Measurements from ENCODE around the gene FGF10. TPM values are rescaled to one million over a fixed set of nuclear protein-coding genes. Genes with fewer than 3 reads are reported as not detected.
A peak's percentile ranks its signal among the peaks of the same experiment; 100 is the strongest.

Gene FGF10
- total and polyA plus RNA-seq, 4 donors = 1.3 to 37.3 (median 4.9) TPM

DNA sequence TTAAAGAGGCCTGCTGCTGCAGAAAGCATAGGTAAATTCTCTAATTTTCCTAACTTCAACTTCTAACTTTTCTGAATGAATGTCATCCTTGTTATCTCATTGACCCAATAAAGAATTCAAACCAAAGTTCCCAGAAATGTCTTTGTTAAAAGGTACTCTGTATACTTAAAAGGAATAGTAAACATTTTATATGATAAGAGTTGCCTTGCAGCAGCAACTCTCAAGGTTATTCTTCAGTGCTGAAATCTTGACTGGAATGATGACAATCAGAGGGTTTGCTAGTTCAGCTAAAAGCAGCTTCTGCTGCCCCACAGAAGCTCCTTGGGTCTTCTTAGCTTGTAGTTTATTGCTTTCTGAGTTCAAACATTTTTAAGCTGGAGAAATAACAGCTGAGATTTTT, 28.3 kb downstream of the FGF10 start:
- Histone ChIP-seq H3K4me3 (no peak overlapping the region), H3K4me1 (ENCODE audit: control insufficient read depth in 5 of 5, insufficient read depth in 5 of 5, low read length in 5 of 5) (peaks cover 0 to 68% (median 0%) of the 10 kb centered on the region in 5 donors), H3K9me3 (ENCODE audit: control insufficient read depth in 4 of 4, insufficient read depth in 3 of 4, low read length in 3 of 4) (no peaks in the 10 kb centered on the region), H3K36me3 (ENCODE audit: control insufficient read depth in 4 of 4, insufficient read depth in 4 of 4, low read length in 4 of 4) (no peaks in the 10 kb centered on the region), H3K27ac (ENCODE audit: low read depth in 1 of 2, low read length in 1 of 2) (no peak overlapping the region), H3K9ac (ENCODE audit: insufficient read depth in 1 of 2, low read length in 2 of 2) (no peak overlapping the region), H3K27me3 (ENCODE audit: control insufficient read depth in 3 of 3, insufficient read depth in 3 of 3, low read length in 2 of 3) (no peaks in the 10 kb centered on the region)
- ATAC-seq (ENCODE audit: insufficient read depth, low FRiP score) = no peak
- TF ChIP-seq, protein P1, sequence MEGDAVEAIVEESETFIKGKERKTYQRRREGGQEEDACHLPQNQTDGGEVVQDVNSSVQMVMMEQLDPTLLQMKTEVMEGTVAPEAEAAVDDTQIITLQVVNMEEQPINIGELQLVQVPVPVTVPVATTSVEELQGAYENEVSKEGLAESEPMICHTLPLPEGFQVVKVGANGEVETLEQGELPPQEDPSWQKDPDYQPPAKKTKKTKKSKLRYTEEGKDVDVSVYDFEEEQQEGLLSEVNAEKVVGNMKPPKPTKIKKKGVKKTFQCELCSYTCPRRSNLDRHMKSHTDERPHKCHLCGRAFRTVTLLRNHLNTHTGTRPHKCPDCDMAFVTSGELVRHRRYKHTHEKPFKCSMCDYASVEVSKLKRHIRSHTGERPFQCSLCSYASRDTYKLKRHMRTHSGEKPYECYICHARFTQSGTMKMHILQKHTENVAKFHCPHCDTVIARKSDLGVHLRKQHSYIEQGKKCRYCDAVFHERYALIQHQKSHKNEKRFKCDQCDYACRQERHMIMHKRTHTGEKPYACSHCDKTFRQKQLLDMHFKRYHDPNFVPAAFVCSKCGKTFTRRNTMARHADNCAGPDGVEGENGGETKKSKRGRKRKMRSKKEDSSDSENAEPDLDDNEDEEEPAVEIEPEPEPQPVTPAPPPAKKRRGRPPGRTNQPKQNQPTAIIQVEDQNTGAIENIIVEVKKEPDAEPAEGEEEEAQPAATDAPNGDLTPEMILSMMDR (IDR thresholded peaks at IDR 0.05; ENCODE audit: control extremely low read depth, extremely low read depth) = no peak
- DNase-seq = no peak

DNA sequence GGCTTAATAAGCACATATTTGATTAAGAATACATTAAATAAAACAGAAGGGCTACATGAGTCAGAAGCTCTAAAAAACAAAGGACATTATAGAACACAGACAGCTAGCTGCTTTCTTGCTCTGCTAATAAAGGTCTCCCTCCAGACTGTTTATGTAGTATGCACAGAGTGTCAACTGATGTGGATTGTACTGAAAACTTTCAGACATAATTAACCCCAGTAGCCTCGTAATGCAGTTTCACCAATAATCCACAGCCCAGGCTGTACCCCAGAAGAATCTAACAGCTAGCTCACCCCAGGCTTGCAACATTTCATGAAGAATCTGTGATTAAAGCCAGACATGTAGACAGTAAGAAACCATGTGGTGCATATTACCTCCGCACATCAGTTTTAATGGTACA, 30.8 kb downstream of the FGF10 start:
- H3K4me3 ChIP-seq = no peak overlapping the region
- ATAC-seq (ENCODE audit: insufficient read depth, low FRiP score) = no peak
- H3K9me3 ChIP-seq (ENCODE audit: control insufficient read depth in 4 of 4, insufficient read depth in 3 of 4, low read length in 3 of 4) = no peaks in the 10 kb centered on the region
- no peak overlapping the region for H3K9ac ChIP-seq (ENCODE audit: insufficient read depth in 1 of 2, low read length in 2 of 2)
- H3K36me3 ChIP-seq (ENCODE audit: control insufficient read depth in 4 of 4, insufficient read depth in 4 of 4, low read length in 4 of 4) = no peaks in the 10 kb centered on the region
- TF ChIP-seq, protein P1 (IDR thresholded peaks at IDR 0.05; ENCODE audit: control extremely low read depth, extremely low read depth) = no peak
- H3K4me1 ChIP-seq (ENCODE audit: control insufficient read depth in 5 of 5, insufficient read depth in 5 of 5, low read length in 5 of 5) = peaks cover 0 to 84% (median 0%) of the 10 kb centered on the region in 5 donors
- no peak overlapping the region for H3K27ac ChIP-seq (ENCODE audit: low read depth in 1 of 2, low read length in 1 of 2)
- WGBS, 2 donors = 82 to 93% methylated on average over 2 of the region's 2 CpGs
- peak; percentile 58 to 94 (median 92) for DNase-seq
- no peaks in the 10 kb centered on the region for H3K27me3 ChIP-seq (ENCODE audit: control insufficient read depth in 3 of 3, insufficient read depth in 3 of 3, low read length in 2 of 3)

DNA sequence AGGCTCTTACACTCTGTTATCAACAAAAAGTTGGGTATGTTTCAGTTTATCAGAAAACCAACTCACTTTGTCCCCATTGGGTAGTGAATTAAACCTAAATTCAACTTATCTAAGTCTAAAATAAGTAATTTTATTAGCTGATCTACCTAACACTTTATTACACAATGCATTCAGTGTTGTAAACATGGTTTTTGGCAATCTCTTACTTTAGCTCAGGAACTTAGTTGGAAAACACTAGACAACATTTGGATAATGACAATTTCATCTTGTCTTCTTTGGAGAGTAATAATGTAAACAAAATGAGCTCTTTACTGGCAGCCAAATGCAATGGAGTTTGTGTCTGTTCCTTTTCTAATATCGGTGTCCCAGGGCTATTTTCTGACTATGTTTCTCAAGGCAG, 33.0 kb downstream of the FGF10 start:
- H3K4me3 ChIP-seq = no peak overlapping the region

More for the DNA sequence above, 33.0 kb downstream of the FGF10 start:
- Histone ChIP-seq H3K27me3 (ENCODE audit: control insufficient read depth in 3 of 3, insufficient read depth in 3 of 3, low read length in 2 of 3) (no peaks in the 10 kb centered on the region), H3K9ac (ENCODE audit: insufficient read depth in 1 of 2, low read length in 2 of 2) (no peak overlapping the region), H3K36me3 (ENCODE audit: control insufficient read depth in 4 of 4, insufficient read depth in 4 of 4, low read length in 4 of 4) (no peaks in the 10 kb centered on the region), H3K27ac (ENCODE audit: low read depth in 1 of 2, low read length in 1 of 2) (no peak overlapping the region), H3K4me1 (ENCODE audit: control insufficient read depth in 5 of 5, insufficient read depth in 5 of 5, low read length in 5 of 5) (peaks cover 0 to 78% (median 0%) of the 10 kb centered on the region in 5 donors), H3K9me3 (ENCODE audit: control insufficient read depth in 4 of 4, insufficient read depth in 3 of 4, low read length in 3 of 4) (no peaks in the 10 kb centered on the region)
- TF ChIP-seq, protein P1 (IDR thresholded peaks at IDR 0.05; ENCODE audit: control extremely low read depth, extremely low read depth) = no peak
- no peak for ATAC-seq (ENCODE audit: insufficient read depth, low FRiP score)
- WGBS, 2 donors = 54 to 87% methylated on average over 1 of the region's 1 CpG
- peak in 2 of 3 donors; percentile 84 to 89 for DNase-seq
